GM12891 (cell line): ENCODE results near the gene EVI5.

Experiments used
- POLR2A ChIP-seq: IDR thresholded peaks from 2 replicates; pipeline ENCODE4 v1.6.1; 2011; ENCODE audit warnings: low read depth, low read length, control low read depth
- POLR2AphosphoS5 ChIP-seq: IDR thresholded peaks from 2 replicates; pipeline ENCODE4 v1.6.1; 2011; ENCODE audit warnings: low read depth, low read length, control low read depth

- no peak for TF ChIP-seq POLR2AphosphoS5
- no peak for TF ChIP-seq POLR2A
Measured at GRCh38 chr1:92713939-92714338, 71.0 kb downstream of the EVI5 start.
